ENCODE data around the gene CLECL1.

- TF ChIP-seq SUZ12 (IDR thresholded peaks at IDR 0.05; ENCODE audit: extremely low read depth, insufficient read depth, insufficient read length) (no peak), ZNF274 (IDR thresholded peaks at IDR 0.05; ENCODE audit: low read depth, low read length) (no peak)
Measured at GRCh38 chr12:9755567-9755966, 22.7 kb upstream of the CLECL1 start.

All from NT2/D1 (cell line).